Parathyroid adenoma (tissue), 2 donors: ENCODE data around the gene PTPRD.

Experiments used
- H2AFZ ChIP-seq: fragments of 300-600 bp; sonication (generic); one replicate; pipeline ENCODE4 v1.7.0; 2017; ENCODE audit warnings: antibody characterized with exemption, mild to moderate bottlenecking
- H3K27ac ChIP-seq: fragments of 300-600 bp; sonication (generic); one replicate; pipeline ENCODE4 v1.7.0; 2017
- H3K27me3 ChIP-seq: fragments of 300-600 bp; sonication (generic); one replicate; pipeline ENCODE4 v1.7.0; 2017; ENCODE audit warnings: low read length; ENCODE audit not compliant: control insufficient read depth, insufficient read depth
- H3K36me3 ChIP-seq: fragments of 300-600 bp; sonication (generic); one replicate; pipeline ENCODE4 v1.7.0; 2017; ENCODE audit warnings: low read length; ENCODE audit not compliant: control insufficient read depth, insufficient read depth
- H3K4me1 ChIP-seq: fragments of 300-600 bp; sonication (generic); one replicate; pipeline ENCODE4 v1.7.0; 2017; ENCODE audit warnings: control low read depth
- H3K4me2 ChIP-seq: fragments of 300-600 bp; sonication (generic); one replicate; pipeline ENCODE4 v1.7.0; 2017; ENCODE audit warnings: low read length
- H3K4me3 ChIP-seq: fragments of 300-600 bp; sonication (generic); one replicate; pipeline ENCODE4 v1.7.0; 2017; ENCODE audit warnings: low read depth, low read length
- H3K79me2 ChIP-seq: fragments of 300-600 bp; sonication (generic); one replicate; pipeline ENCODE4 v1.7.0; 2017; ENCODE audit warnings: control low read depth
- H3K9ac ChIP-seq: fragments of 300-600 bp; sonication (generic); one replicate; pipeline ENCODE4 v1.7.0; 2017; ENCODE audit warnings: mild to moderate bottlenecking
- H3K9me3 ChIP-seq: fragments of 300-600 bp; sonication (generic); one replicate; pipeline ENCODE4 v1.7.0; 2017; ENCODE audit warnings: low read length; ENCODE audit not compliant: control insufficient read depth
- TF ChIP-seq, protein P1 (sequence below): fragments of 300-600 bp; sonication (generic); IDR thresholded peaks from one replicate; pipeline ENCODE4 v1.7.0; 2017; ENCODE audit warnings: antibody characterized with exemption, mild to moderate bottlenecking
- donor health status: primary hyperparathyroidism.

The PTPRD gene

DNA sequence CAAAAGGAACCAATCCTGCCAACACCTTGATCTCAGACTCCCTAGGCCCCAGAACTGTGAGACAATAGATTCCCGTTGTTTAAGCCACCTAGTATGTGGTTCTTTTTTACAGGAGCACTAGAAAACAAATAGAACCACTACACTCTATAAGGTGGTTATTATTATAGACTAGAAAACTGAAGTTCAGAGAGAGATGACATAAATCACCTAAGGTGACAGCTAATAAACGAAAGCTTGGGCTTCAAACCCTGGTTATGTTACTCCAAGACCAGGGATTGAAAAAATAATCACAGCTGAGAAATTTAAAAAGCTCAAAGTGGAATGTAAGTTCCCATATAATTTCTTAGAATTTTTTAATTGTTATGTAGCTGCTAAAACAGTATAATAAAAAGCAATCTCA, 2097.1 kb downstream of the PTPRD start:
- no peaks in the 10 kb centered on the region for H3K9me3 ChIP-seq
- TF ChIP-seq, protein P1, sequence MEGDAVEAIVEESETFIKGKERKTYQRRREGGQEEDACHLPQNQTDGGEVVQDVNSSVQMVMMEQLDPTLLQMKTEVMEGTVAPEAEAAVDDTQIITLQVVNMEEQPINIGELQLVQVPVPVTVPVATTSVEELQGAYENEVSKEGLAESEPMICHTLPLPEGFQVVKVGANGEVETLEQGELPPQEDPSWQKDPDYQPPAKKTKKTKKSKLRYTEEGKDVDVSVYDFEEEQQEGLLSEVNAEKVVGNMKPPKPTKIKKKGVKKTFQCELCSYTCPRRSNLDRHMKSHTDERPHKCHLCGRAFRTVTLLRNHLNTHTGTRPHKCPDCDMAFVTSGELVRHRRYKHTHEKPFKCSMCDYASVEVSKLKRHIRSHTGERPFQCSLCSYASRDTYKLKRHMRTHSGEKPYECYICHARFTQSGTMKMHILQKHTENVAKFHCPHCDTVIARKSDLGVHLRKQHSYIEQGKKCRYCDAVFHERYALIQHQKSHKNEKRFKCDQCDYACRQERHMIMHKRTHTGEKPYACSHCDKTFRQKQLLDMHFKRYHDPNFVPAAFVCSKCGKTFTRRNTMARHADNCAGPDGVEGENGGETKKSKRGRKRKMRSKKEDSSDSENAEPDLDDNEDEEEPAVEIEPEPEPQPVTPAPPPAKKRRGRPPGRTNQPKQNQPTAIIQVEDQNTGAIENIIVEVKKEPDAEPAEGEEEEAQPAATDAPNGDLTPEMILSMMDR, result no peak
- H3K9ac ChIP-seq, result no peak overlapping the region
- H3K4me2 ChIP-seq, result no peak overlapping the region
- no peaks in the 10 kb centered on the region for H3K4me1 ChIP-seq
- no peaks in the 10 kb centered on the region for H3K36me3 ChIP-seq
- no peak overlapping the region for H3K27ac ChIP-seq
- H3K27me3 ChIP-seq, result no peaks in the 10 kb centered on the region
- H3K79me2 ChIP-seq, result no peaks in the 10 kb centered on the region
- H2AFZ ChIP-seq, result no peak overlapping the region
- H3K4me3 ChIP-seq, result no peak overlapping the region

DNA sequence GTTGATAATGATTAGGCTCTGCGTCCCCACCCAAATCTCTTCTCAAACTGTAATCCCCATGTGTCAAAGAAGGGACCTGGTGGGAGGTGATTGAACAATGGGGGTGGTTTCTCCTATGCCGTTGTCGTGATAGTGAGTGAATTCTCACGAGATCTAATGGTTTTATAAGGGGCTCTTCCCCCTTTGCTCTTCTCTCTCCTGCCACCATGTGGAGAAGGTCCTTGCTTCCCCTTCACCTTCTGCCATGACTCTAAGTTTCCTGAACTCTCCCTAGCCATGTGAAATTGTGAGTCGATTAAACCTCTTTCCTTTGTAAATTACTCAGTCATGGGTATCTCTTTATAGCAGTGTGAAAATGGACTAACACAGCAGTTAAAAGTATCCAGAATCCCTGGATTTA, 2098.0 kb downstream of the PTPRD start:
- Histone ChIP-seq H3K27me3 (no peaks in the 10 kb centered on the region), H3K36me3 (no peaks in the 10 kb centered on the region), H3K9me3 (no peaks in the 10 kb centered on the region), H3K4me1 (no peaks in the 10 kb centered on the region), H2AFZ (no peak overlapping the region), H3K4me3 (no peak overlapping the region), H3K9ac (no peak overlapping the region), H3K27ac (no peak overlapping the region), H3K79me2 (no peaks in the 10 kb centered on the region), H3K4me2 (no peak overlapping the region)
- TF ChIP-seq, protein P1, result no peak

DNA sequence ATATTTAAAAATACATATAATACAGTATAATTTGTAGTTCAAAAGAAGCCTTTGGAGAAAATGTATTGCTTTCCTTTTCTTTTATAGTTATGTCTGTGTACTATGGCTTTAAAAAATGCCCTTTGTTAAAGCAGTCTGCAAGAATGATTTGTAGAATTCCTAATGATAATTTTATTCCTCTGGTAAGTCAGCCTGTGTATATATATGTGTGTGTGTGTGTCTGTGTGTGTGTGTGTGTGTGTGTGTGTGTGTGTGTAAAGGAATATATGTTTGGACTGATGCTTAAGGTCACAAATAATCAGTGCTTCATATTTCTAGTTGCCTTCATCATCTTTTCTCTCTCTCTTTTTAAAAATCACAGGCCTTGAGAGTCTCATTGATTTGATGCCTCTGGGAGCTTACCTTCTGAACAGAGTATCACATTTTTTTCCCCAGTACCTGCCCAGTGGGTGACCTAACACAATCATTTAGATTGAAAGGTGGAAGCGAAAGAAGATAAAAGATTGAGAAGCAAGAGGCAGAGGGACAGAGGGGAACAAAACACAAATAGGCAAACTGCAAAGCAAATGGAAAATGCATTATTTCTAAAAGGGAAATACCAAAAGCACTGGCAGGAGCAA, 2104.0 kb downstream of the PTPRD start:
- Histone ChIP-seq H3K27ac (no peak overlapping the region), H3K79me2 (no peaks in the 10 kb centered on the region), H3K9ac (no peak overlapping the region), H3K4me1 (no peaks in the 10 kb centered on the region), H3K4me3 (no peak overlapping the region), H3K36me3 (no peaks in the 10 kb centered on the region), H3K9me3 (no peaks in the 10 kb centered on the region), H3K27me3 (no peaks in the 10 kb centered on the region), H3K4me2 (no peak overlapping the region), H2AFZ (no peak overlapping the region)
- TF ChIP-seq, protein P1, result no peak

DNA sequence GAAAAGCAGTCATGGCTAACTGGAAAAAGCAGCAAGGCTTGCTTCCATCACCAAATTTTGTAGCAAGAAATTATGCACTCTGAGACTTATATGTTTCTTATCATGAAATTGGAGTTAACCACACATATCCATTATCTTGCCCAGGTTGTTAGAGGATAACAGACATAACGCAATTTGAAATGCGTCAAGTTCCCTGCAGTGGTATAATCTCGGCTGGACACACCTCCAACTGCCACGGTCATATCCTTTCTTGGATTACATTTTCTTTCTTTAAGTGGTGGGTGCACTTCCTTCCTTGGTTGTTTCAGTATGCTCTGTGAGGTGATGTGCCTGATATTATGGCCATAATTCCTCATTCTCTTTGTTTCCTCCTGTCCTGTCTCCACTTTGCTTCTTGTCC, 2118.2 kb downstream of the PTPRD start:
- no peak overlapping the region for H3K4me2 ChIP-seq
- TF ChIP-seq, protein P1, result no peak
- H3K4me3 ChIP-seq, result no peak overlapping the region
- H3K79me2 ChIP-seq, result no peaks in the 10 kb centered on the region
- H3K36me3 ChIP-seq, result no peaks in the 10 kb centered on the region
- H3K9me3 ChIP-seq, result no peaks in the 10 kb centered on the region
- no peak overlapping the region for H3K9ac ChIP-seq
- H3K27me3 ChIP-seq, result no peaks in the 10 kb centered on the region
- no peaks in the 10 kb centered on the region for H3K4me1 ChIP-seq
- no peak overlapping the region for H3K27ac ChIP-seq
- H2AFZ ChIP-seq, result no peak overlapping the region

DNA sequence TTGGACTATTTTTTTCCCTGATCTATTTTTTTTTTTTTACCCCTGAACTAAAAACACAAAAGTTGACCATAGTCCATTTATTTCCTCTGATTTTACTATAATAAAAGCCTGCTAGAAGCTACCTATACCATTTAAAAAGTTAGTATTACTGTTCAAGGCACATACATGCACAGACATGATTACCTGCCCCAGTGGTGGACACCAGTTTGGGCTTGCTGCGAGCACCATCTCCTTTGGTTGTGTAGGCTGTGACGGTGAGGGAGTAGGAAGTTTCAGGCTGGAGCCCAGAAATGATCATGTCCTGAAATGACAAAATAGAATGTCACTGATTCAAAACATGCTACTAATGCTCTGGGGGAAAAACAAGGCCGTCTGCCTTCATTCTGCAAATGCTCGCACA, 2120.1 kb downstream of the PTPRD start:
- H3K4me3 ChIP-seq, result no peak overlapping the region
- TF ChIP-seq, protein P1, result no peak
- no peaks in the 10 kb centered on the region for H3K27me3 ChIP-seq
- no peak overlapping the region for H3K27ac ChIP-seq
- no peaks in the 10 kb centered on the region for H3K4me1 ChIP-seq
- H3K79me2 ChIP-seq, result no peaks in the 10 kb centered on the region
- H2AFZ ChIP-seq, result no peak overlapping the region
- no peak overlapping the region for H3K9ac ChIP-seq
- H3K36me3 ChIP-seq, result no peaks in the 10 kb centered on the region
- H3K4me2 ChIP-seq, result no peak overlapping the region
- H3K9me3 ChIP-seq, result no peaks in the 10 kb centered on the region
